GM18868 (cell line): ENCODE data around the gene PILRB.
"Not testable (repeated sequence)": the region's sequence is repeated elsewhere in the genome, so short reads cannot be mapped to it uniquely, and the experiment has no call there.

Experiments used
- ATAC-seq: cut with Tn5 transposase; IDR thresholded peaks from one replicate; pipeline ENCODE4 v1.9.1; 2021; ENCODE audit warnings: mild to moderate bottlenecking, moderate library complexity; ENCODE audit not compliant: unreplicated experiment

The PILRB gene

GRCh38 chr7:100353685-100354330 lies 4.1 kb upstream of the PILRB start:
- no peak for ATAC-seq

- ATAC-seq = no peak
Measured at GRCh38 chr7:100356416-100357068, 1.4 kb upstream of the PILRB start.

- no peak for ATAC-seq
Measured at GRCh38 chr7:100357131-100357561, 771 bp upstream of the PILRB start.

- no peak for ATAC-seq
Measured at GRCh38 chr7:100358857-100359212, 918 bp downstream of the PILRB start.

- ATAC-seq = no peak
Measured at GRCh38 chr7:100360135-100360854, 2.4 kb downstream of the PILRB start.

- ATAC-seq = no peak
Measured at GRCh38 chr7:100363098-100363497, 5.2 kb downstream of the PILRB start.

GRCh38 chr7:100363797-100364196 lies 5.9 kb downstream of the PILRB start:
- ATAC-seq = not testable (repeated sequence)

- ATAC-seq = no peak
Measured at GRCh38 chr7:100364480-100364879, 6.6 kb downstream of the PILRB start.

GRCh38 chr7:100365998-100366367 lies 8.1 kb downstream of the PILRB start:
- not testable (repeated sequence) for ATAC-seq

- ATAC-seq = no peak
Measured at GRCh38 chr7:100366411-100367250, 8.7 kb downstream of the PILRB start.

GRCh38 chr7:100367251-100367620 lies 9.3 kb downstream of the PILRB start:
- no peak for ATAC-seq

GRCh38 chr7:100367676-100368613 lies 10.0 kb downstream of the PILRB start:
- ATAC-seq = no peak

GRCh38 chr7:100369105-100369504 lies 11.2 kb downstream of the PILRB start:
- peak; percentile 51 for ATAC-seq

GRCh38 chr7:100370303-100370702 lies 12.4 kb downstream of the PILRB start:
- ATAC-seq = no peak

- no peak for ATAC-seq
Measured at GRCh38 chr7:100370746-100371145, 12.8 kb downstream of the PILRB start.

GRCh38 chr7:100371561-100372171 lies 13.7 kb downstream of the PILRB start:
- ATAC-seq = no peak

- no peak for ATAC-seq
Measured at GRCh38 chr7:100372256-100372655, 14.3 kb downstream of the PILRB start.

- no peak for ATAC-seq
Measured at GRCh38 chr7:100372694-100373093, 14.8 kb downstream of the PILRB start.

- ATAC-seq = no peak
Measured at GRCh38 chr7:100373261-100373831, 15.4 kb downstream of the PILRB start, which contains the start of gene PILRA. PILRA (plus strand) TSS chr7:100373487; CDS start chr7:100373657, 170 bp downstream.
